Breast epithelium (tissue), 3 donors: ENCODE results near the gene CNP.

Source experiments
- CTCF ChIP-seq, 3 donors: fragments of 450-650 bp; IDR thresholded peaks; one replicate each; pipeline ENCODE4 v1.5.1; 2016 to 2017; ENCODE audit warnings: antibody characterized with exemption in 3 of 3, mild to moderate bottlenecking in 3 of 3, moderate library complexity in 3 of 3
- POLR2A ChIP-seq: fragments of 450-650 bp; IDR thresholded peaks from one replicate; pipeline ENCODE4 v1.6.1; 2016; ENCODE audit warnings: antibody characterized with exemption, mild to moderate bottlenecking, moderate library complexity
- POLR2AphosphoS5 ChIP-seq, 3 donors: sonication (generic); formaldehyde crosslinking; IDR thresholded peaks; one replicate each; pipeline ENCODE4 v1.6.1; 2017; ENCODE audit warnings: antibody characterized with exemption in 3 of 3

- TF ChIP-seq CTCF (IDR thresholded peaks at IDR 0.05): no peak
- TF ChIP-seq POLR2AphosphoS5 (IDR thresholded peaks at IDR 0.05): no peak
- no peak for TF ChIP-seq POLR2A
Observed at GRCh38 chr17:41919840-41920579, 46.6 kb upstream of the CNP start.
